Loucy (cell line): ENCODE results near the gene ZNF592.

Source experiments
- H2AFZ ChIP-seq: fragments of 200-600 bp; sonication (generic); 2 replicates; pipeline ENCODE4 v1.6.0; 2016; ENCODE audit warnings: antibody characterized with exemption, mild to moderate bottlenecking, low read length, moderate library complexity
- H3F3A ChIP-seq: fragments of 200-600 bp; 2 replicates; pipeline ENCODE4 v1.6.0; 2016; ENCODE audit warnings: antibody characterized with exemption, low read depth, mild to moderate bottlenecking
- H3K27me3 ChIP-seq: fragments of 200-600 bp; sonication (generic); 2 replicates; pipeline ENCODE4 v1.6.1; 2014; ENCODE audit warnings: low read length, mild to moderate bottlenecking; ENCODE audit not compliant: insufficient read depth, poor library complexity, severe bottlenecking
- H3K36me3 ChIP-seq: fragments of 200-600 bp; sonication (generic); 2 replicates; pipeline ENCODE4 v1.6.1; 2016; ENCODE audit warnings: low read length; ENCODE audit not compliant: insufficient read depth
- H3K4me1 ChIP-seq: fragments of 200-600 bp; sonication (generic); 2 replicates; pipeline ENCODE4 v1.5.1; 2014; ENCODE audit warnings: low read length, mild to moderate bottlenecking; ENCODE audit not compliant: insufficient read depth, poor library complexity, severe bottlenecking
- H3K4me2 ChIP-seq: fragments of 200-600 bp; sonication (generic); 2 replicates; pipeline ENCODE4 v1.6.0; 2014; ENCODE audit warnings: antibody characterized with exemption, low read length, low read depth, mild to moderate bottlenecking; ENCODE audit not compliant: poor library complexity, severe bottlenecking
- H3K4me3 ChIP-seq: fragments of 200-600 bp; sonication (generic); 2 replicates; pipeline ENCODE4 v1.5.1; 2014; ENCODE audit warnings: low read length, mild to moderate bottlenecking, mixed read lengths; ENCODE audit not compliant: poor library complexity, severe bottlenecking
- H3K79me2 ChIP-seq: fragments of 200-600 bp; sonication (generic); 2 replicates; pipeline ENCODE4 v1.6.1; 2014; ENCODE audit warnings: low read length; ENCODE audit not compliant: insufficient read depth
- H3K9ac ChIP-seq: fragments of 200-600 bp; sonication (generic); 2 replicates; pipeline ENCODE4 v1.6.0; 2014; ENCODE audit warnings: mild to moderate bottlenecking, low read depth, low read length, moderate library complexity; ENCODE audit not compliant: poor library complexity, severe bottlenecking
- H3K9me2 ChIP-seq: fragments of 200-600 bp; sonication (generic); replicated peaks from 2 replicates; pipeline ENCODE4 v1.6.1; 2016; ENCODE audit warnings: low read depth, low read length, mixed read lengths
- H3K9me3 ChIP-seq: fragments of 200-600 bp; sonication (generic); 2 replicates; pipeline ENCODE4 v1.6.1; 2014; ENCODE audit warnings: mild to moderate bottlenecking, antibody characterized with exemption, low read length, low read depth; ENCODE audit not compliant: insufficient read depth
- H4K20me1 ChIP-seq: fragments of 200-600 bp; sonication (generic); 2 replicates; pipeline ENCODE4 v1.6.0; 2014; ENCODE audit warnings: antibody characterized with exemption, low read length, mild to moderate bottlenecking; ENCODE audit not compliant: insufficient read depth, poor library complexity, severe bottlenecking
- CTCF ChIP-seq: fragments of 200-600 bp; sonication (generic); conservative IDR thresholded peaks from 2 replicates; pipeline ENCODE4 v1.5.1; 2014; ENCODE audit warnings: mild to moderate bottlenecking, antibody characterized with exemption, low read length
- EZH2phosphoT487 ChIP-seq: fragments of 200-600 bp; IDR thresholded peaks from 2 replicates; pipeline ENCODE4 v1.6.1; 2018; ENCODE audit warnings: antibody characterized with exemption, mild to moderate bottlenecking, moderate library complexity, borderline replicate concordance

Gene ZNF592

GRCh38 chr15:84794162-84794547 is 45.8 kb downstream of the ZNF592 start:
- H3K79me2 ChIP-seq, result peaks cover 6% of the 10 kb centered on the region; the same call in 1 of the 2 replicates

GRCh38 chr15:84795186-84795585 is 46.8 kb downstream of the ZNF592 start:
- H3K36me3 ChIP-seq, result peaks cover 80% of the 10 kb centered on the region
- H3K27me3 ChIP-seq, result no peaks in the 10 kb centered on the region
- no peaks in the 10 kb centered on the region for H3K4me1 ChIP-seq
- H2AFZ ChIP-seq, result no peak overlapping the region
- H3F3A ChIP-seq, result no peaks in the 10 kb centered on the region
- no peaks in the 10 kb centered on the region for H3K9me2 ChIP-seq
- H3K9ac ChIP-seq, result no peak overlapping the region
- peaks cover 3% of the 10 kb centered on the region for H4K20me1 ChIP-seq
- no peak overlapping the region for H3K4me2 ChIP-seq
- H3K4me3 ChIP-seq, result no peak overlapping the region
- no peaks in the 10 kb centered on the region; the same call in 1 of the 2 replicates for H3K79me2 ChIP-seq
- TF ChIP-seq EZH2phosphoT487 (no peak), CTCF (no peak)
- H3K9me3 ChIP-seq, result no peaks in the 10 kb centered on the region

More at GRCh38 chr15:84794162-84794547, 45.8 kb downstream of the ZNF592 start:
- H3K4me2 ChIP-seq, result no peak overlapping the region
- no peak overlapping the region for H2AFZ ChIP-seq
- no peaks in the 10 kb centered on the region for H3K9me3 ChIP-seq
- no peak overlapping the region for H3K4me3 ChIP-seq
- H3K9me2 ChIP-seq, result no peaks in the 10 kb centered on the region
- TF ChIP-seq CTCF (no peak), EZH2phosphoT487 (no peak)
- H4K20me1 ChIP-seq, result peaks cover 6% of the 10 kb centered on the region
- no peak overlapping the region for H3K9ac ChIP-seq
- H3K27me3 ChIP-seq, result no peaks in the 10 kb centered on the region
- H3K36me3 ChIP-seq, result peaks cover 73% of the 10 kb centered on the region
- no peaks in the 10 kb centered on the region for H3F3A ChIP-seq
- no peaks in the 10 kb centered on the region for H3K4me1 ChIP-seq

- Histone ChIP-seq H4K20me1 (peaks cover 3% of the 10 kb centered on the region), H3K36me3 (peaks cover 77% of the 10 kb centered on the region; the same call in 1 of the 2 replicates), H2AFZ (no peak overlapping the region), H3F3A (no peaks in the 10 kb centered on the region), H3K4me1 (no peaks in the 10 kb centered on the region), H3K9ac (no peak overlapping the region), H3K27me3 (no peaks in the 10 kb centered on the region), H3K79me2 (no peaks in the 10 kb centered on the region), H3K4me2 (no peak overlapping the region), H3K9me2 (no peaks in the 10 kb centered on the region), H3K4me3 (no peak overlapping the region), H3K9me3 (no peaks in the 10 kb centered on the region)
- TF ChIP-seq CTCF, result no peak
- no peak for TF ChIP-seq EZH2phosphoT487
Observed at GRCh38 chr15:84797212-84797611, 48.8 kb downstream of the ZNF592 start.
